Measurements from ENCODE around the gene CCHCR1.

CCHCR1 gene

GRCh38 chr6:31135710-31136109 lies 21.9 kb downstream of the CCHCR1 start:
- no peak for FAIRE-seq
- DNase-seq (ENCODE audit: insufficient read length, low spot score) = no peak

GRCh38 chr6:31132806-31133205 lies 24.8 kb downstream of the CCHCR1 start:
- FAIRE-seq = no peak

GRCh38 chr6:31131595-31131994 lies 26.0 kb downstream of the CCHCR1 start:
- no peak for FAIRE-seq
- no peak for DNase-seq (ENCODE audit: insufficient read length, low spot score)

More at GRCh38 chr6:31132806-31133205, 24.8 kb downstream of the CCHCR1 start:
- no peak for DNase-seq (ENCODE audit: insufficient read length, low spot score)

GRCh38 chr6:31130751-31131150 lies 26.9 kb downstream of the CCHCR1 start:
- FAIRE-seq = no peak

GRCh38 chr6:31129130-31129529 lies 28.5 kb downstream of the CCHCR1 start:
- FAIRE-seq = no peak

More at GRCh38 chr6:31130751-31131150, 26.9 kb downstream of the CCHCR1 start:
- no peak for DNase-seq (ENCODE audit: insufficient read length, low spot score)

GRCh38 chr6:31128093-31128676 lies 29.4 kb downstream of the CCHCR1 start:
- DNase-seq (ENCODE audit: insufficient read length, low spot score) (peak; percentile 71), FAIRE-seq (peak; percentile 60)

More at GRCh38 chr6:31129130-31129529, 28.5 kb downstream of the CCHCR1 start:
- no peak for DNase-seq (ENCODE audit: insufficient read length, low spot score)

- no peak for FAIRE-seq
- no peak for DNase-seq (ENCODE audit: insufficient read length, low spot score)
These were observed 31.0 kb downstream of the CCHCR1 start for GRCh38 chr6:31126396-31127175.

GRCh38 chr6:31125586-31126363 lies 31.8 kb downstream of the CCHCR1 start:
- no peak for DNase-seq (ENCODE audit: insufficient read length, low spot score)
- no peak for FAIRE-seq

GRCh38 chr6:31125162-31125561 lies 32.4 kb downstream of the CCHCR1 start:
- DNase-seq (ENCODE audit: insufficient read length, low spot score) (no peak), FAIRE-seq (no peak)

GRCh38 chr6:31122791-31123706 lies 34.6 kb downstream of the CCHCR1 start:
- DNase-seq (ENCODE audit: insufficient read length, low spot score) (no peak), FAIRE-seq (no peak)

- DNase-seq (ENCODE audit: insufficient read length, low spot score) = no peak
- FAIRE-seq = no peak
These were observed 36.3 kb downstream of the CCHCR1 start for GRCh38 chr6:31121131-31121790.

- FAIRE-seq = no peak
- DNase-seq (ENCODE audit: insufficient read length, low spot score) = no peak
These were observed 37.3 kb downstream of the CCHCR1 start, which contains the start of gene CDSN for GRCh38 chr6:31120151-31120915. TSS of gene CDSN (minus strand) at chr6:31120446. CDS start at chr6:31120419, 27 bp downstream.

GRCh38 chr6:31118178-31118577 lies 39.4 kb downstream of the CCHCR1 start:
- FAIRE-seq (no peak), DNase-seq (ENCODE audit: insufficient read length, low spot score) (no peak)

GRCh38 chr6:31116661-31117385 lies 40.8 kb downstream of the CCHCR1 start:
- no peak for FAIRE-seq
- no peak for DNase-seq (ENCODE audit: insufficient read length, low spot score)

- DNase-seq (ENCODE audit: insufficient read length, low spot score) = no peak
- FAIRE-seq = no peak
These were observed 41.6 kb downstream of the CCHCR1 start for GRCh38 chr6:31115941-31116560.

- FAIRE-seq = no peak
- no peak for DNase-seq (ENCODE audit: insufficient read length, low spot score)
These were observed 42.4 kb downstream of the CCHCR1 start for GRCh38 chr6:31114970-31115849.

- FAIRE-seq (no peak), DNase-seq (ENCODE audit: insufficient read length, low spot score) (no peak)
These were observed 43.1 kb downstream of the CCHCR1 start, which contains the start of gene PSORS1C1 for GRCh38 chr6:31114541-31114878. TSS of gene PSORS1C1 (plus strand) at chr6:31114800. CDS start at chr6:31129633, 14,833 bp downstream.

Measured in GM19239 (cell line).